ENCODE results near the gene WDR26.
"Not testable (repeated sequence)": the region's sequence is repeated elsewhere in the genome, so short reads cannot be mapped to it uniquely, and the experiment has no call there.

Gene WDR26

DNA sequence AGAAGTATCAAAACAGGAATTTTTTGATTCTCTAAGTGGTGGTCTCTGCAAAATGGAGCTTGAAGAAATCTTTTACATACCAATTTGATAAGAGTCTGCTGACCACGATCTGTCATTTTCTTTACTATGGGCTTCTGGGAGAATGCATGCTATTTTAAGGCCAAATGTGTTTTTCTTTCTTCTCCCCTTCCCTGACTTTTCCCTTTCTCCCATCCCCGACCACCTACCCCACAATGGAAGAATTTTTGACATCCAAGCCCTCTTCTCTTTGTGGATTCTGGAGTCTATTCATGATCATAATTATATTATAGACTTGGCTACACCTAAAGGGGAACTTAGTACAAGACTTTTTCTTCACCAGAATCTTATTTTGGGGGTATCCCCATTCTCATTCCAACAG, 46.7 kb downstream of the WDR26 start:
- no peak for DNase-seq

DNA sequence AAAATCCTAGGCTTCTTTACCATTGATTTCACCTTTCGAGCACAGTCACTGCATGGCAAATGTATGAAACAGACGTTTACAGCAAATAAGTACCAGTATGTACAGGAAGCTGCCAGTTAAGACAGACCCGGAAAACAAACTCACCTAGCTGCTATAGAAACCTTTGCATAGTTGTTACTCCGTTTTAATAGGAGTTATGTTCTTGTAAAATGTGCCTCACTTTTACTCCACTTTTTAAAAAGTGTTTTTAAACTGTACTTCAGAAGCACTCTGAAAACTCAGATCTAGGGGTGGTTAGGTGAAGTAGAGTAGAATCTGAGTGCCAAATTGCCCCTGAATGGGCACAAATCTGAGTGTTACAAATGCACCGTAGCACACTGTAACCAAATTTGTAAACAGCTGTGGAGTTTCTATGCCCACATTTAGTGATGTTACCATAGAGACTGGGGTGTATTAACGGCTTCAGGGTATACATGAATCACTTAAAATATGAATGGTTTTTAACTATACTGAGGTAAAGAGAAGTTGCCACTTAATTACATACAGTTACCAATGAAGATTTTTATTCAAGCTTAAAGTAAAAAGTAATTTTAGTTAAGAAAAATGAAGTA, 47.2 kb downstream of the WDR26 start:
- DNase-seq: no peak

DNA sequence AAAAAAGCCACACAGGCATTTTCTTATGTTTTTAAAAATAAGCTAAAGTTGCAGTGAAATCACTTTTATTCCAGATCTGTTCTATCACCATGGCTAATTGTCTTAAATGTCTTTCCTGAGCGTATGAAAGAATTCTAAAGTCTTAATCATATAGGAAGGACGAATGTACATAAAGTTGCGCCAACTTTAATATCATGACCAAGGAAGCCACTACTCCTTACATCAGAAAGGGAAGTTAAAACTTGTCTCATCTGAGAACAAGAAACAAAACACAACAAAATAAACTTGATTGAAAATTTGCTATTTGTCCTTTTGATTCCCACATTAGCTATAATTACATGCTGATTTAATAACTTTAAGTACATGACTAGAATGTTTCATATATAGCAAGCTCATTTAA, 51.4 kb downstream of the WDR26 start:
- no peak for DNase-seq

DNA sequence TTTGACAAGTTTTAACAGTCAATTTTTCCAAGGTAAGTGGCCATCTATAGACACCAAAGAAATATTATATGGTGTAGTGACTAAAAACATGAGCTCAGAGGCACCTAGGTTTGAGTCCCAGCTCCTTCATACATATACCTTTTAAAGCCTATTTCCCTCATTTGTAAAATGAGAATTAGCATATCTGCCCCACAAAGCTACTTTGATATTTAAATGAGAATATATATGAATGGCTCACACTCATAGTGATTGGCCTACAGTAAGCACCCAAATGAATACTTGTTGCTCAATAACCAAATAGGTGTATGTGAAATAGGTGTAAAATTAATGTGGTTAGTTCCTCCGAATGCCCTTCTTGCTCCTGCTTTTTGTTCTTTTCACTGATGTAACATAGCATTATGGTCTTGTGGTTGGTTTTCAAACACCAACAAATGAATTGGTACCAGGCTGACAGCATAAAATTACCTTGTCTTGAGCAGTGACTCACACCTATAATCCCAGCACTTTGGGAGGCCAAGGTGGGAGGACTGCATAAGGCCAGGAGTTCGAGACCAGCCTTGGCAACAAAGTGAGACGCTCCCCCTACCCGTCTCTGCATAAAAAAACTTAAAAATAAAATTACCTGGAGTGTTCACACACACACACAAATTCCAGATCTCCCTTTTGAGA, 52.6 kb downstream of the WDR26 start:
- no peak for DNase-seq

DNA sequence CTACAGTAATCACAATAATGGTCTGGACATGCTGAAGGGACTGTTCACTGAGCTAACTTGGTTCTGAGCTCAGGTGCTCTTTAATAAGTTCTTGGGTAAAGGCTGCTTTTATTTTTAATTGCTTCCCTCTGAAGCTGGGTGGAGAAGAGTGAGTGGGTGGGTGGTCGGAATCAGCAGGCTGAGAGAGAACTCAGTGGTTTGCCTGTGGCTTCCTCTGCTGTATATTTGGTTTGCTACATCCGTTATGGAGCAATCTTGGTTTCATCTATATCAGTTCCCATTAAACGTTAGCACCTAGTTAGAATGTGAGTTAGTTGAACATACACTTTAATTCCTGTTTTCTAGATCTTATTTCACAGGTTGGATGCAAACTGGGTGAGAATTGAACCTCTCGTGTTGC, 54.6 kb downstream of the WDR26 start:
- DNase-seq: no peak

DNA sequence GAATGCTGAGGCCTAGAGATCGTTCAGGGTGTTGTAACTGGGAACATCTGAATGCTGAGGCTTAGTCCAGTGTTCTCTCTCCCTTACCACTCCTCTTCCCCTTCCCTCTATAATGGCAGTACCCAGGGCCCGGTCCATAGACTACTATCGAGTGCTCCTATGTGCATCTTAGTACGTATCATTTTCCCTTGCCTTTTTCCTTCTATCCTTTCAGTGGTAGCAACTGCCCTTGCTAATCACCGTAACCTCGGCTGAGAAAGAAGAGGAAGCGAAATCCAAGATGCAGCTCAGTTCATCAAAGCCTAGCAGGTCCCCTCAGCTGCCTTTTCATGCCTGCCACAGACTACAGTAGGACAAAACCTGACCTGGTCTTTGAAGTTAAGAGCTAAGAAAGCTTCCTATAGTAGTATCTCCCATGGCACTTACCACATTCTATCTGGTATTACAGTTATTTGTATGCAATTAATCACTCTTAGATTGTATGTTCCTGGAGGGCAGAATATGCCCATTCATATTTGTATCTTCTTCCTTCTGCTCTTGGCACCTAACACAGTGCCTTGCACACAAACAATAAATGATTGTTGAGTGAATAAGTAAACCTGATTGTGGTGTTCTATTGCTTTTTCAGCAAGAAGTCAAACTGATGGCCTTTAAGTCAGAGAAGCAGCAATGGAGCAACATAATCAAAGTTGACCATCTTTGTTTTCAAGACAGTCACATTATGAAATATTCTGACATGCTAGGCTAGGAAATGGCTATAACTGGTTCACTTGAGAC, 55.6 kb downstream of the WDR26 start:
- no peak for DNase-seq

DNA sequence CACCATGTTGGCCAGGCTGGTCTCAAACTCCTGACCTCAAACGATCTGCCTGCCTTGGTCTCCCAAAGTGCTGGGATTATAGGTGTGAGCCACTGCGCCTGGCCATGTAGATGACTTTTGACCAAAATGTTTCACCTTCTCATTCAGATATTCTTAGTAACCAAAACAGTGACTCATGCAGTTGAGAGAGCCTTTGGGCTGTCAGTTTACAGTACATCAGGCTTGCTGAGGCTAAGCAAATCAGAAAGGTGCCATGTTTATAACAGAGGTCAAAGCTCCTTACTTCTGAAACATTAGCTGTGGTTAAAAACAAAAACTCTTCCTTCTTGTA, 57.0 kb downstream of the WDR26 start:
- DNase-seq: no peak

DNA sequence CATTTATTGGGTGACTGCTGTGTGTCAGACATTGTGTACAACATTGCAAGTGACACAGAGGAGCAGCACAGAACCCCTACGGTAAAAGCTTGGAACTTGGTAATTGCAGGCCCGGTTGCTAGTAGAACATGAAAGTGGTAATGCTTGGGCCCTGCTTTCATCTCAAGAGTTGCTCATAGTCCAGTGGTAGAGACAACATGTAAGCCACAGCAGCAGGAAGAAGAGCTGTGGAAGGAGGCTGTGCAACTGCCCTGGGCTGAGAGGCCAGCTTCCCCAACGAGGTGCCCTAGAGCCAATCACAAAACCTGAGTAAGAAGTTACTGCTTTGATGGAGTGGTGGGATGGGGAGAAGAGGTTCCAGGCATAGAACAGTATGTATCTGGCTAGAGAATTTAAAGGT, 59.5 kb downstream of the WDR26 start:
- no peak for DNase-seq

DNA sequence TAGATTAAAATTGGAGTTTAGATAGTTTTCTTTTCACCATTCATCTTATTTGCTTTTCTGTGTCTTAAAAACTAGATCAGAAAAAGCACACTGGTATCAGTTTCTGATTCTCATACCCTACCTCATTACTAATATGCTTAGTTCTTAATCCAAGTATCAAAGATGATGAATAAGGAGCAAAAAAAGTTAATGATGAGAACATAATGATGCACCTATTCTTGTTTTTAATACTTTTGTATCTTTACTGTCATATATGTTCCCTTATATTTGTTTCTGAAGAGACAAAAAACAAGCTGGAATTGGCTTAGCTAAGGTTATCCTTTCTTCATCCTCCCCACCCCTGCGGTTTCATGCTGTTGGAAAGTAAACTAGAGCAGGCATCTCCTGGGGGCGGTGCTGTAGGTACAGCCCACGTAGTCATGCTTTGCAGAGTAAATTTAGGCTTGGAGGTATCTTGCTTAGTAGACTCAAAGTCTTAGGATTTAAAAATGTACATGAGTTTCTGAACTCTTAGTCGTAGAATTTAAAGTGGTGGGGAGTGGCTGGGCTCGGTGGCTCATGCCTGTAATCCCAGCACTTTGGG, 61.5 kb downstream of the WDR26 start:
- DNase-seq: no peak

DNA sequence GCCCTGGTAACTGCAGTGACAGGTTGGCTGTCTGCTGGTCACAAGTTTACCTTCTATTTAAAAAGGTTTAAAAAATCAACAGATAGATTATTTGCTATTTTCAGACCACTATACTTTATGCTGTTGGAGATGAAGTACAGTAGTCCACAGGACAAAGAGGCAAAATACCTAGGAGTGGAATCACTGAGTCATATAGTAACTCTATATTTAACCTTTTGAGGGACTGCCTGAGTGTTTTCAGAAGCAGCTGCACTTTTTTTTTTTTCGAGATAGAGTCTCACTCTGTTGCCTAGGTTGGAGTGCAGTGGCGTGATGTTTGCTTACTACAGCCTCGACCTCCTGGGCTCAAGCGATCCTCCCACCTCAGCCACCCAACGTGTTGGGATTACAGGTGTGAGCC, 66.2 kb downstream of the WDR26 start:
- DNase-seq: no peak

DNA sequence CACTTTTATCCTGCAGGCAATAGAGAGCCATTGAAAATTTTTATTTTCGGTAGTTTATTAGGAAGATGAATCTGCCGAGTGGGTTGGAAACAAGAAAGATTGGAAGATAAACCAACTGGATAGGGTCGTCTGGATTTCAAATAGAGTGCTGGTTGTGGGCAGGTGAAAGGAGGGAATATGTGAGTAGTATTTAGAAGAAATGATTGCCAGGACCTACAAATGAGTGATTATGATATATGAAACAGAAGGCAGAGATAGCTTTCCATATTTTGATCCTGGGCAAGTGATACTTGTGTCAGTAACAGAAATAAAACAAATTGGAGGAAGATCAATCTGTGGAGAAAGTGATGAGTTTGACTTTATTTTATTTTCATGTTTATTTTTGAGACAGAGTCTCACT, 75.4 kb downstream of the WDR26 start:
- DNase-seq: no peak

DNA sequence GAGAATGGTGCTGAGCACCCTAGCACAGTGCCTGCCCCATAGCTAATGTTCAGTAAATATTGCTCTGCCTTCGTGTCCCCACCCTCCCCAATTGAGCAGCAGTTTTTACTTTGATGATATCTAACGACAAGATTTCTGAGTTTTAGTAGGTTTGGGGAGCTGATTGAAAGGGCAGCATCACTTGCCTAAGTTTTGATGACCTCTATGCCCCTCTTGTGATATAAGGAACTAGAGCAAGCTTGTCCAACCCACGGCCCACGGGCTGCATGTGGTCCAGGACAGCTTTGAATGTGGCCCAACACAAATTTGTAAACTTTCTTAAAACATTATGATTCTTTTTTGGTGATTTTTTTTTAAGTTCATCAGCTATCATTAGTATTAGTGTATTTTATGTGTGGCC, 76.4 kb downstream of the WDR26 start:
- no peak for DNase-seq

DNA sequence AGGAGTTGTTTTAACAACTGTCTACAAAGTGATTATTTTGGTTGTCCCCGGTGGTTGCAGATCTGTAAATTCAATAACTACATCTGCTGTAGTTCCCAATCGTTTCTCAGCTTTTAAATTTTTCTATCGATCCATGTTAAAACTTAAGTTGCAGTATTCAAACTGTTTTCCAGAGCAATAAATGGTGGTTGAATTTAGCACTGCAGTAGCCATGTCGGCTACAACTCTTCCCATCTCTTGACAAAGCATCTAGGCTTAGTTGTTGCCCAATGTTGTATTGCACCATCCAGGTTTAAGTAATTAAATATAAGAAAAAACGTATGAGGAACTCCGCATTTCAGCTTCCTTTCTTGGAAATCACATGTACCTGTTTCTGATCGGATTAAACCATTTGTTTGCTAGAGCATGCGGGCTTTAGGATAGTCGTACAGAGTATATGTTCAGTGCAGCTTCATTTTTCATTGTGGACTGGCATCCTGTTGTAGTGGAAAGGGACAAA, 76.9 kb downstream of the WDR26 start:
- DNase-seq: no peak

DNA sequence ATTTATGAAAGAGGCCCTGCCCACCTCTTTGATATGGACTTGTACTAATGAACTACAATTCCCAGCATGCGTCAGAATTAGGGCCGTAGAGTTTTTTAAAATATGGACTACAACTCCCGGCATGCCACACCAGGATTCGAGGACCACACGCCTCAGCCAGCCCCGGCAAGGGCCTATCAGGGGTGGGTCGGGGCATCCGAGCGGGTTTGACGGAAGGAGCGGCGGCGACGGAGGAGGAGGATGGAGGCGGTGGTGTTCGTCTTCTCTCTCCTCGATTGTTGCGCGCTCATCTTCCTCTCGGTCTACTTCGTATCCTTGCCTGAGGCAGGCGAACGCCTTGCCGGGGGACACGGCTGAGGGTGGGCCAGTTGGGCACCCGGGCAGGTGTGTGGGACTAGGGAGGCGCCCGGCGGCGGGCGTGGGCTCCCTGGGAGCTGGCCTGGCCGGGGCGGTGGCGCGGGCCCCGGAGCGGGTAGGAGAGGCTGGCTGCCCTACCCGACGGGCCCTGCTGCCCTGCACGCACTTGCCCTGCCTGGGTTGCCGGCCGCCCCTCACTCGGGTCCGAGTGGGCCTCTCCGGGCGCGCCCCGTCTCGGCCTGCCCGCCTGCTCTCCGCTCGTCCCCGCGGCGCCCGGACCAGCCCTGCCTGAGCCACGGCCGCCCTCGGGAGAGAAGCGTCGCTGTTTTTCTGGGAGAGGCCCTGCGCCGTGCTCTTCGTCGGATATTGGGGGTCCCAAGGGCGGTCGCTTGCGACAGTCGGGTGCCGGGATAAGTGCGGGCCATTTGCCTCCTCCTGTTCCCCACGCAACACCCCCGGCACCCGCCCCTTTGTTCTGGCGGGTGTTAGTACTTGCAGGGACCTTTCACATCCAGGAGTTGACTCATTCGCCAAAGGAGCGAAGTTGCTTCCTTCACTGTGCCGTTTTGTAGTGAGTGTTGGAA, 77.6 kb downstream of the WDR26 start, which contains the start of gene CNIH4:
CNIH4 (plus strand) TSS at position 195 of the 941 bp plus-strand sequence; CDS start at position 241, 46 bp downstream.
- DNase-seq: peak; percentile 79

DNA sequence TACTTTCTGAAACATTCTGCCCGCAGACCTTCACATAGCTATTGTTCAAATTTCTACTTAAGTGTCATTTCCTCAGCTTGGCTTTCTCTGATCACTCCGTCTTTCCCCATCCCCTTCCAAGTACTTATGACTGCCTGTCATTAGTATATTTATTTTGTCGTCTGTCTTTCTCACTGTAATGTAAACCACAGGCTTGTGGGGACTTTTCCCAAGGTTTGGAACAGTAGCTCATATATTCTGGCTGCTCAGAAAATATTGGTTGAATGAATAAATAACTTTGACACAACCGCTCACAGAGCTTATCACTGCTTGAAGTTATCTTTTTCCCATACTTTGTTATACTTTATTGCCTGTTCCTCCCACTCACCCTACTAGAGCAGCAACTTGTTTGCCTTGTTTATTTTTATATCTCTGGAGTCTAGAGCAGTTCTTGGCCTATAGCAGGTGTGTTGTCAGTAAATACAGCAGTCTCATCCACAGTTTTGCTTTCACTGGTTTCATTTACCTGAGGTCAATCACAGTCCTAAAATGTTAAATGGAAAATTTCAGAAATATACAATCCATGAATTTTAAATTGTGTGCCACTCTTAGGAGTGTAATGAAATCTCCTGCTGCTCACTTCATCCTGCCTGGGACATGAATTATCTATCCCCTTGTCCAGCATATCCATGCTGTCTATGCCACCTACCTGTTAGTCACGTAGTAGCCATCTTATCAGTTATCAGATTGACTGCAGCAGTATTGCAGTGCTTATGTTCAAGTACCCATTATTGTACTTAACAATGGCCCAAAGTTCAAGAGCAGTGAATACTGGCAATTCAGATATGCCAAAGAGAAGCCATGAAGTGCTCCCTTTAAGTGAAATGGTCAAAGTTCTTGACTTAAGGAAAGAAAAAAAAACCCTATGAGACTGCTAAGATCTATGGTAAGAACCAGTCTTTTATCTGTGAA, 80.3 kb downstream of the WDR26 start:
- no peak for DNase-seq

DNA sequence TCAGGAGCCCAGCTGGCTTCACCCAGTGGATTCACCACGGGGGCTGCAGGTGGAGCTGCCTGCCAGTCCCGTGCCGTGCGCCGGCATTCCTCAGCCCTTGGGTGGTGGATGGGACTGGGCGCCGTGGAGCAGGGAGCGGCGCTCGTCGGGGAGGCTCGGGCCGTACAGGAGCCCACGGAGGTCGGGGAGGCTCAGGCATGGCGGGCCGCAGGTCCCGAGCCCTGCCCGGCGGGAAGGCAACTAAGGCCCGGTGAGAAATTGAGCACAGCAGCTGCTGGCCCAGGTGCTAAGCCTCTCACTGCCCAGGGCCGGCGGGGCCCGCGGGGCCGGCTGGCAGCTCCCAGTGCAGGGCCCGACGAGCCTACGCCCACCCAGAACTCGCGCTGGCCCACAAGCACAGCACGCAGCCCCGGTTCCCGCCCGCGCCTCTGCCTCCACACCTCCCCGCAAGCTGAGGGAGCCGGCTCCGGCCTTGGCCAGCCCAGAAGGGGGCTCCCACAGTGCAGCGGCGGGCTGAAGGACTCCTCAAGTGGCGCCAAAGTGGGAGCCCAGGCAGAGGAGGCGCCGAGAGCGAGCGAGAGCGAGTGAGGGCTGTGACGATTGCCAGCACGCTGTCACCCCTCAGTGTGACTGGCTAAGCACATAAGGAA, 82.0 kb downstream of the WDR26 start:
- DNase-seq: not testable (repeated sequence)

DNA sequence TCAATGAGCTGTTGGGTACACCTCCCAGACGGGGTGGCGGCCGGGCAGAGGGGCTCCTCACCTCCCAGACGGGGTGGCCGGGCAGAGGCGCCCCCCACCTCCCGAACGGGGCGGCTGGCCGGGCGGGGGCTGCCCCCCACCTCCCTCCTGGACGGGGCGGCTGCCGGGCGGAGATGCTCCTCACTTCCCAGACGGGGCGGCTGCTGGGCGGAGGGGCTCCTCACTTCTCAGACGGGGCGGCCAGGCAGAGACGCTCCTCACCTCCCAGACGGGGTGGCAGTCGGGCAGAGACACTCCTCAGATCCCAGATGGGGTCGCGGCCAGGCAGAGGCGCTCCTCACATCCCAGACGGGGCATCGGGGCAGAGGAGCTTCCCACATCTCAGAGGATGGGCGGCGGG, 84.9 kb downstream of the WDR26 start:
- not testable (repeated sequence) for DNase-seq

DNA sequence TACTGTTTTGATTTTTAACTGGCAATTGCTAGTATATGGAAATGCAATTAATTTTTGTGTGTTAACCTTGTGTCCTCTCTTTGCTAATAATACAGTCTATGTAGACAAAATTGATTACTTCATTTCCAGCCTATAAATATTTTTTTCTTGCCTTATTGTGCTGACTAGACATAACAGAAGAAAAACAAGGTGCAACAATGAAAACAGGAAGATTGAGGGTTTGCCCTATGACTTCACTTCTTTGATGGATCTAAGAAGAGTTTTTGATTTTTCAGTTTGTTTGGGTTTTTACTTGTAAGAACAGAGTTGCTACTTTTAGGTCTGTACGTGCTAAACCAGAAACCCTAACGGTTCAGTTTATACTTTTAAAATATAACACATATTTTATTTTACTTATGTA, 86.5 kb downstream of the WDR26 start:
- no peak for DNase-seq

DNA sequence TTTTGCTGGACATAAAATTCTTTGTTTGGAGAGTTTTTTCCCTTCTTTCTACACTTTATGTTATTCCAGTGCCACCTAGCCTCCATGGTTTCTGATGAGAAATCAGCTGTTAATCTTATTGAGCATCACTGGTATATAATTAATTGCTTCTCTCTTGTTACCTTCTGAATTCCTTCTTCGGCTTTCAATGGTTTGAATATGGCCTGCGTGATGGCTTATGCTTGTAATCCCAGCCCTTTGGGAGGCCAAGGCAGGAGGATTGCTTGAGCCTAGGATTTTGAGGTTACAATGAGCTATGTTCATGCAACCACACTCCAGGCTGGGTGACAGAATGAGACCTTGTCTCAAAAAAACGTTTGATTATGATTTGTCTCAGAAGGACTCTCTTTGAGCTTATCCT, 90.9 kb downstream of the WDR26 start:
- DNase-seq: no peak

DNA sequence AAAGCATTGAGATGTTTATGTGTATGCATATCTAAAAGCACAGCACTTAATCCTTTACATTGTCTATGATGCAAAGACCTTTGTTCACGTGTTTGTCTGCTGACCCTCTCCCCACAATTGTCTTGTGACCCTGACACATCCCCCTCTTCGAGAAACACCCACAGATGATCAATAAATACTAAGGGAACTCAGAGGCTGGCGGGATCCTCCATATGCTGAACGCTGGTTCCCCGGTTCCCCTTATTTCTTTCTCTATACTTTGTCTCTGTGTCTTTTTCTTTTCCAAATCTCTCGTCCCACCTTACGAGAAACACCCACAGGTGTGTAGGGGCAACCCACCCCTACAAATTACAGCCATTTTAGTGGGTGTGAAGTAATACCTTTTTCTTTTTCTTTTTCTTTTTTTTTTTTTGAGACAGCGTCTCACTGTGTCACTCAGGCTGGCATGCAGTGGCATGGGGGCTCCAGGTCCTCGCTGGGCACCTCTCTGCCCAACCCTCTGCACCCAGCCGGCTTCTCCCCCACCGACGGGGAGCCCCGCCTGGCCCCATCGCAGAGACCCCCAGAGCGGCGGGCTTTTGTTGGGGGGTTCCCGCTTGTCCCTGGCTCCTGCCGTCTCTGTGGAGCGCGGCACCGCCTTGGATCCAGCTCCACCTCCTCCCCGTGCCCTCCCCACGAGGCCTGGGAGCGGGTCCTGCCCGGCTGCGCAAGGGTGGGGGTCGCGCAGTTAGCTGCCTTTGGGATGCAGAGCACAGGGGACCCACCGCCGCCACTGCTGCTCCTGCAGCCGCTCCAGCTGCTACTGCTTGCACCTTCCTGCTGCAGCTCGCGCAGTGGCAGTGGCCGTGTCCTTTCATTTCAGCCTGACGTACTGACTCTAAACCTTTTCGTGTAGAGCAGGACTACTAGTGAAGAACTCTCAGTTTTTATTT, 93.9 kb downstream of the WDR26 start:
- not testable (repeated sequence) for DNase-seq
